Measurements from ENCODE around the gene KPNA6. TPM values are rescaled to one million over a fixed set of nuclear protein-coding genes. Genes with fewer than 3 reads are reported as not detected.
"Not testable (repeated sequence)": the region's sequence is repeated elsewhere in the genome, so short reads cannot be mapped to it uniquely, and the experiment has no call there.

Gene KPNA6
- total and polyA plus RNA-seq, 8 donors = 30.6 to 73.2 (median 35.2) TPM

GRCh38 chr1:32128479-32128878 is 20.6 kb downstream of the KPNA6 start:
- intact Hi-C loops (cut with DNase I) = no loop called here
- ATAC-seq (no peak), DNase-seq (no peak)
- H3K36me3 ChIP-seq = peaks cover 0 to 9% of the 10 kb centered on the region in 2 donors
- no peak for TF ChIP-seq CTCF (IDR thresholded peaks at IDR 0.05)
- H3K4me1 ChIP-seq = peaks cover 0 to 31% of the 10 kb centered on the region in 2 donors
- no peaks in the 10 kb centered on the region for H3K27me3 ChIP-seq
- no peak overlapping the region for H3K4me3 ChIP-seq
- no peaks in the 10 kb centered on the region for H3K9me3 ChIP-seq
- H3K27ac ChIP-seq = peak overlapping the region in 1 of 2 donors; percentile 28

DNA sequence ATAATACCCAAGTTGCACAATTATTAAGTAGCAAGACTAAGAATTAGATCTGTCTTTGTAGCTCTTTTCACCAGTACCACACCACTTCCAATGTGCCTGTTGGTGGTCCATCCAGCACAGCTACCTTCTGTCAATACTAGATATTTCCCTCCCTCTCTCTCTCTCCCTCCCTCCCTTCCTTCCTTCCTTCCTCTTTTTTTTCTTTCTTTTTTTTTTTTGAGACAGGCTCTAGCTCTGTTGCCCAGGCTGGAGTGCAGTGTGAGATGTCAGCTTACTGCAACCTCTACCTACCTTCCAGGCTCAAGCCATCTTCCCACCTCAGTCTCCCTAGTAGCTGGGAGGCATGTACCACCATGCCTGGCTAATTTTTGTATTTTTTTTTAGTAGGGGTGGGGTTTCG is 21.1 kb downstream of the KPNA6 start:
- Histone ChIP-seq H3K4me1 (peaks cover 0 to 36% of the 10 kb centered on the region in 2 donors), H3K27ac (peak overlapping the region in 1 of 2 donors; percentile 28), H3K36me3 (peaks cover 0 to 9% of the 10 kb centered on the region in 2 donors), H3K4me3 (no peak overlapping the region), H3K27me3 (no peaks in the 10 kb centered on the region), H3K9me3 (no peaks in the 10 kb centered on the region)
- TF ChIP-seq CTCF (IDR thresholded peaks at IDR 0.05) = no peak
- DNase-seq (no peak), ATAC-seq (no peak)
- intact Hi-C loops (cut with DNase I) = no loop called here

DNA sequence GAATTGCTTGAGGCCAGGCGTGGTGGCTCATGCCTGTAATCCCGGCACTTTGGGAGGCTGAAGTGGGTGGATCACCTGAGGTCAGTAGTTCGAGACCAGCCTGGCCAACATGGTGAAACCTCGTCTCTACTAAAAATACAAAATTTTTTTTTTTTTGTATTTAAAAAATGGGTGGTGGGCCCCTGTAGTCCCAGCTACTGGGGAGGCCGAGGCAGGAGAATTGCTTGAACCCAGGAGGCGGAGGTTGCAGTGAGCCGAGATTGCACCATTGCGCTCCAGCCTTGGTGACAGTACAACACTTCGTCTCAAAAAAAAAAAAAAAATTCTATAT is 26.1 kb downstream of the KPNA6 start:
- ATAC-seq; H3K36me3 ChIP-seq; H3K27me3 ChIP-seq; H3K4me3 ChIP-seq; H3K9me3 ChIP-seq; intact Hi-C loops (cut with DNase I); DNase-seq: not testable (repeated sequence)
- Histone ChIP-seq H3K27ac (peak overlapping the region in 1 of 2 donors; percentile 8), H3K4me1 (peaks cover 0 to 19% of the 10 kb centered on the region in 2 donors)

DNA sequence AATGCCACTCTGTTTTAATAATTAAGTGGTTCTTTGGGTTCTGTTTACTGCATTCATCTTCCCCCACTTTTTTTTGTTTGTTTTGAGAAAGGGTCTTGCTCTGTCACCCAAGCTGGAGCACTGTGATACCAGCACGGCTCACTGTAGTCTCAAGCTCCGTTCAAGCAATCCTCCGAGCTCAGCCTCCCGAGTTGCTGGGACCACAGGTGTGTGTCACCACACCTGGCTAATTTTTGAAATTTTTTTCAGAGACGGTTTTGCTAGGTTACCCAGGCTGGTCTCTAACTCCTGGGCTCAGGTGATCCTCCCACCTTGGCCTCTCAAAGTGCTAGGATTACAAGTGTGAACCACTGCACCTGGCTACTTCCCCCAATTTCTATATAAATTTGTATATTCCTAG is 29.3 kb downstream of the KPNA6 start:
- ATAC-seq (no peak), DNase-seq (no peak)
- Histone ChIP-seq H3K36me3 (no peaks in the 10 kb centered on the region), H3K27ac (no peak overlapping the region), H3K9me3 (no peaks in the 10 kb centered on the region), H3K4me3 (no peak overlapping the region), H3K4me1 (peaks cover 0 to 20% of the 10 kb centered on the region in 2 donors), H3K27me3 (no peaks in the 10 kb centered on the region)
- no peak for TF ChIP-seq CTCF (IDR thresholded peaks at IDR 0.05)
- intact Hi-C loops (cut with DNase I) = no loop called here

DNA sequence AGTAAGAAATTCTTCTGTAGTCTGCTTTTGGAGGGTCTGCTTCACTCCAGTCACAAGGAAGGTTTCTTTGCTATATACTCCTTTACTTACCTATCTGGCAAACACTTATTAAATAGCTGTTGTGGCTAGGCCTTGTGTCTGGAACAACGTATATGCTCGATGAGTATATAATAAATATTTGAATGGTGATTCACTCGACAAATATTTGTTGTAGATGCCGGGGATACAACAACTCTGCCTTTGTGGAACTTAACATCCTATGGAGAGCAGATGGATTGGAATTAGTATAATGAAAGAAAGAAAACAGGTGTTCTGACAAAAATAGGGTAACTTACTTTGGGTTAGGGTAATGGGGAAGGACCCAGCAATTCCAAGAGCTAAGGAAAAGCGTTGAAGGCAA is 31.1 kb downstream of the KPNA6 start:
- no peak for TF ChIP-seq CTCF (IDR thresholded peaks at IDR 0.05)
- H3K27ac ChIP-seq = no peak overlapping the region
- intact Hi-C loops (cut with DNase I) = no loop called here
- ATAC-seq (no peak), DNase-seq (no peak)
- no peaks in the 10 kb centered on the region for H3K27me3 ChIP-seq
- H3K4me3 ChIP-seq = no peak overlapping the region
- no peaks in the 10 kb centered on the region for H3K9me3 ChIP-seq
- no peaks in the 10 kb centered on the region for H3K36me3 ChIP-seq
- peaks cover 9 to 18% of the 10 kb centered on the region in 2 donors for H3K4me1 ChIP-seq

All from left lung (tissue), 10 donors.